ENCODE results near the gene PCDHGB5. TPM values are rescaled to one million over a fixed set of nuclear protein-coding genes. Genes with fewer than 3 reads are reported as not detected.
A peak's percentile ranks its signal among the peaks of the same experiment; 100 is the strongest.
"Not testable (repeated sequence)": the region's sequence is repeated elsewhere in the genome, so short reads cannot be mapped to it uniquely, and the experiment has no call there.

Gene PCDHGB5
- total and polyA plus RNA-seq, 2 donors from 2014 or later = 0.82 to 12.3 TPM

DNA sequence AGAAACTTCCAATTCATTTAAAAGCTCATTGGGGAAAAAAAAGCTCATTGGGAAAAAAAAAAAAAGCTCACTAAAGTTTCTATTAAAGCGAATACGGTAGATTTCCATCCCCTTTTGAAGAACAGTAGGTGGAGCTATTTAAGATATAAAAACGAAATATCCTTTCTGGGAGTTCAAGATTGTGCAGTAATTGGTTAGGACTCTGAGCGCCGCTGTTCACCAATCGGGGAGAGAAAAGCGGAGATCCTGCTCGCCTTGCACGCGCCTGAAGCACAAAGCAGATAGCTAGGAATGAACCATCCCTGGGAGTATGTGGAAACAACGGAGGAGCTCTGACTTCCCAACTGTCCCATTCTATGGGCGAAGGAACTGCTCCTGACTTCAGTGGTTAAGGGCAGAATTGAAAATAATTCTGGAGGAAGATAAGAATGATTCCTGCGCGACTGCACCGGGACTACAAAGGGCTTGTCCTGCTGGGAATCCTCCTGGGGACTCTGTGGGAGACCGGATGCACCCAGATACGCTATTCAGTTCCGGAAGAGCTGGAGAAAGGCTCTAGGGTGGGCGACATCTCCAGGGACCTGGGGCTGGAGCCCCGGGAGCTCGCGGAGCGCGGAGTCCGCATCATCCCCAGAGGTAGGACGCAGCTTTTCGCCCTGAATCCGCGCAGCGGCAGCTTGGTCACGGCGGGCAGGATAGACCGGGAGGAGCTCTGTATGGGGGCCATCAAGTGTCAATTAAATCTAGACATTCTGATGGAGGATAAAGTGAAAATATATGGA, 32.8 kb downstream of the PCDHGB5 start, which contains the start of gene PCDHGA12:
TSS of gene PCDHGA12 (plus strand) at position 176 of the 782 bp plus-strand sequence. CDS start at position 429, 253 bp downstream.
- H3K36me3 ChIP-seq (ENCODE audit: control insufficient read depth in 2 of 3, insufficient read depth in 3 of 3, low read length in 3 of 3) = no peaks in the 10 kb centered on the region
- TF ChIP-seq, protein P1, sequence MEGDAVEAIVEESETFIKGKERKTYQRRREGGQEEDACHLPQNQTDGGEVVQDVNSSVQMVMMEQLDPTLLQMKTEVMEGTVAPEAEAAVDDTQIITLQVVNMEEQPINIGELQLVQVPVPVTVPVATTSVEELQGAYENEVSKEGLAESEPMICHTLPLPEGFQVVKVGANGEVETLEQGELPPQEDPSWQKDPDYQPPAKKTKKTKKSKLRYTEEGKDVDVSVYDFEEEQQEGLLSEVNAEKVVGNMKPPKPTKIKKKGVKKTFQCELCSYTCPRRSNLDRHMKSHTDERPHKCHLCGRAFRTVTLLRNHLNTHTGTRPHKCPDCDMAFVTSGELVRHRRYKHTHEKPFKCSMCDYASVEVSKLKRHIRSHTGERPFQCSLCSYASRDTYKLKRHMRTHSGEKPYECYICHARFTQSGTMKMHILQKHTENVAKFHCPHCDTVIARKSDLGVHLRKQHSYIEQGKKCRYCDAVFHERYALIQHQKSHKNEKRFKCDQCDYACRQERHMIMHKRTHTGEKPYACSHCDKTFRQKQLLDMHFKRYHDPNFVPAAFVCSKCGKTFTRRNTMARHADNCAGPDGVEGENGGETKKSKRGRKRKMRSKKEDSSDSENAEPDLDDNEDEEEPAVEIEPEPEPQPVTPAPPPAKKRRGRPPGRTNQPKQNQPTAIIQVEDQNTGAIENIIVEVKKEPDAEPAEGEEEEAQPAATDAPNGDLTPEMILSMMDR (IDR thresholded peaks at IDR 0.05; ENCODE audit: borderline replicate concordance, extremely low read depth, insufficient read depth) = peak; percentile 34
- H3K9me3 ChIP-seq (ENCODE audit: control insufficient read depth in 2 of 3, insufficient read depth in 1 of 3, low read length in 3 of 3) = peaks cover 7 to 69% (median 29%) of the 10 kb centered on the region in 3 donors
- H3K4me1 ChIP-seq (ENCODE audit: control insufficient read depth in 2 of 3, insufficient read depth in 2 of 3, low read depth in 1 of 3, low read length in 3 of 3) = no peaks in the 10 kb centered on the region
- DNase-seq (peak in 2 of 5 donors; percentile 29 to 47), FAIRE-seq (no peak)
- H3K27me3 ChIP-seq (ENCODE audit: control insufficient read depth, insufficient read depth, low read length) = no peaks in the 10 kb centered on the region
- H3K4me3 ChIP-seq (ENCODE audit: low read length in 3 of 3) = peak within 1 kb of the TSS in 2 of 3 donors; percentile 1 to 39
- H3K9ac ChIP-seq (ENCODE audit: low read length in 3 of 3) = no peak within 1 kb of the TSS
- no peak within 1 kb of the TSS for H3K27ac ChIP-seq (ENCODE audit: low read depth in 2 of 2, low read length in 2 of 2)
- intact Hi-C loops (cut with DNase I) = no loop called here

DNA sequence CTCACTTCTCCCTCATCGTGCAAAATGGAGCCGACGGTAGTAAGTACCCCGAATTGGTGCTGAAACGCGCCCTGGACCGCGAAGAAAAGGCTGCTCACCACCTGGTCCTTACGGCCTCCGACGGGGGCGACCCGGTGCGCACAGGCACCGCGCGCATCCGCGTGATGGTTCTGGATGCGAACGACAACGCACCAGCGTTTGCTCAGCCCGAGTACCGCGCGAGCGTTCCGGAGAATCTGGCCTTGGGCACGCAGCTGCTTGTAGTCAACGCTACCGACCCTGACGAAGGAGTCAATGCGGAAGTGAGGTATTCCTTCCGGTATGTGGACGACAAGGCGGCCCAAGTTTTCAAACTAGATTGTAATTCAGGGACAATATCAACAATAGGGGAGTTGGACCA, 33.5 kb downstream of the PCDHGB5 start:
- peaks cover 5 to 65% (median 25%) of the 10 kb centered on the region in 3 donors for H3K9me3 ChIP-seq (ENCODE audit: control insufficient read depth in 2 of 3, insufficient read depth in 1 of 3, low read length in 3 of 3)
- H3K36me3 ChIP-seq (ENCODE audit: control insufficient read depth in 2 of 3, insufficient read depth in 3 of 3, low read length in 3 of 3) = no peaks in the 10 kb centered on the region
- TF ChIP-seq, protein P1 (IDR thresholded peaks at IDR 0.05; ENCODE audit: borderline replicate concordance, extremely low read depth, insufficient read depth) = no peak
- FAIRE-seq (no peak), DNase-seq (no peak)
- no peak overlapping the region for H3K9ac ChIP-seq (ENCODE audit: low read length in 3 of 3)
- H3K27ac ChIP-seq (ENCODE audit: low read depth in 2 of 2, low read length in 2 of 2) = no peak overlapping the region
- no peaks in the 10 kb centered on the region for H3K4me1 ChIP-seq (ENCODE audit: control insufficient read depth in 2 of 3, insufficient read depth in 2 of 3, low read depth in 1 of 3, low read length in 3 of 3)
- intact Hi-C loops (cut with DNase I) = no loop called here
- H3K27me3 ChIP-seq (ENCODE audit: control insufficient read depth, insufficient read depth, low read length) = no peaks in the 10 kb centered on the region
- peak overlapping the region in 1 of 3 donors; percentile 39 for H3K4me3 ChIP-seq (ENCODE audit: low read length in 3 of 3)

DNA sequence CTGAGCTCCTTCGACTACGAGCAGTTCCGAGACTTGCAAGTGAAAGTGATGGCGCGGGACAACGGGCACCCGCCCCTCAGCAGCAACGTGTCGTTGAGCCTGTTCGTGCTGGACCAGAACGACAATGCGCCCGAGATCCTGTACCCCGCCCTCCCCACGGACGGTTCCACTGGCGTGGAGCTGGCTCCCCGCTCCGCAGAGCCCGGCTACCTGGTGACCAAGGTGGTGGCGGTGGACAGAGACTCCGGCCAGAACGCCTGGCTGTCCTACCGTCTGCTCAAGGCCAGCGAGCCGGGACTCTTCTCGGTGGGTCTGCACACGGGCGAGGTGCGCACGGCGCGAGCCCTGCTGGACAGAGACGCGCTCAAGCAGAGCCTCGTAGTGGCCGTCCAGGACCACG, 34.6 kb downstream of the PCDHGB5 start:
- FAIRE-seq; H3K9ac ChIP-seq (ENCODE audit: low read length in 3 of 3); H3K27ac ChIP-seq (ENCODE audit: low read depth in 2 of 2, low read length in 2 of 2); DNase-seq; intact Hi-C loops (cut with DNase I); H3K27me3 ChIP-seq (ENCODE audit: control insufficient read depth, insufficient read depth, low read length); H3K36me3 ChIP-seq (ENCODE audit: control insufficient read depth in 2 of 3, insufficient read depth in 3 of 3, low read length in 3 of 3); H3K4me1 ChIP-seq (ENCODE audit: control insufficient read depth in 2 of 3, insufficient read depth in 2 of 3, low read depth in 1 of 3, low read length in 3 of 3): not testable (repeated sequence)
- Histone ChIP-seq H3K4me3 (ENCODE audit: low read length in 3 of 3) (peak overlapping the region in 1 of 3 donors; percentile 39), H3K9me3 (ENCODE audit: control insufficient read depth in 2 of 3, insufficient read depth in 1 of 3, low read length in 3 of 3) (peaks cover 3 to 62% (median 19%) of the 10 kb centered on the region in 3 donors)

DNA sequence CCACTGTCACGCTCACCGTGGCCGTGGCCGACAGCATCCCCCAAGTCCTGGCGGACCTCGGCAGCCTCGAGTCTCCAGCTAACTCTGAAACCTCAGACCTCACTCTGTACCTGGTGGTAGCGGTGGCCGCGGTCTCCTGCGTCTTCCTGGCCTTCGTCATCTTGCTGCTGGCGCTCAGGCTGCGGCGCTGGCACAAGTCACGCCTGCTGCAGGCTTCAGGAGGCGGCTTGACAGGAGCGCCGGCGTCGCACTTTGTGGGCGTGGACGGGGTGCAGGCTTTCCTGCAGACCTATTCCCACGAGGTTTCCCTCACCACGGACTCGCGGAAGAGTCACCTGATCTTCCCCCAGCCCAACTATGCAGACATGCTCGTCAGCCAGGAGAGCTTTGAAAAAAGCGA, 35.0 kb downstream of the PCDHGB5 start:
- H3K36me3 ChIP-seq (ENCODE audit: control insufficient read depth in 2 of 3, insufficient read depth in 3 of 3, low read length in 3 of 3); DNase-seq; H3K4me1 ChIP-seq (ENCODE audit: control insufficient read depth in 2 of 3, insufficient read depth in 2 of 3, low read depth in 1 of 3, low read length in 3 of 3); H3K9ac ChIP-seq (ENCODE audit: low read length in 3 of 3); H3K4me3 ChIP-seq (ENCODE audit: low read length in 3 of 3); H3K27me3 ChIP-seq (ENCODE audit: control insufficient read depth, insufficient read depth, low read length); FAIRE-seq; intact Hi-C loops (cut with DNase I); H3K27ac ChIP-seq (ENCODE audit: low read depth in 2 of 2, low read length in 2 of 2): not testable (repeated sequence)
- H3K9me3 ChIP-seq (ENCODE audit: control insufficient read depth in 2 of 3, insufficient read depth in 1 of 3, low read length in 3 of 3) = peaks cover 2 to 57% (median 16%) of the 10 kb centered on the region in 3 donors

All from kidney (tissue), 14 donors.